Esophagus muscularis mucosa (tissue), 4 donors: Measurements from ENCODE around the gene HOXB9. TPM values are rescaled to one million over a fixed set of nuclear protein-coding genes. Genes with fewer than 3 reads are reported as not detected.

Experiments
- DNase-seq: peaks from one replicate; pipeline ENCODE4 v3.0.0-alpha.2; 2017; ENCODE audit errors: extremely low spot score
- H3K27ac ChIP-seq, 4 donors: fragments of 200-600 bp; sonication (generic); replicated peaks in 1 of 4; 1 replicate in 3 of 4; 2 replicates in 1 of 4; pipeline ENCODE4 v1.5.1; 2016 to 2019; ENCODE audit warnings: mild to moderate bottlenecking in 1 of 4
- H3K27me3 ChIP-seq, 4 donors: fragments of 200-600 bp; sonication (generic); one replicate each; pipeline versions ENCODE4 v1.5.1 to v1.6.0; 2016 to 2019
- H3K36me3 ChIP-seq, 4 donors: fragments of 200-600 bp; sonication (generic); one replicate each; pipeline ENCODE4 v1.5.1; 2016 to 2019
- H3K4me1 ChIP-seq, 4 donors: fragments of 200-600 bp; sonication (generic); one replicate each; pipeline ENCODE4 v1.5.1; 2016 to 2019
- H3K4me3 ChIP-seq, 4 donors: fragments of 200-600 bp; sonication (generic); 1 replicate in 2 of 4; 2 replicates in 2 of 4; pipeline ENCODE4 v1.5.1; 2016 to 2019; ENCODE audit warnings: mild to moderate bottlenecking in 4 of 4, moderate library complexity in 1 of 4
- H3K9me3 ChIP-seq, 4 donors: fragments of 200-600 bp; sonication (generic); 1 replicate in 3 of 4; 2 replicates in 1 of 4; pipeline ENCODE4 v1.5.1; 2016 to 2019
- EP300 ChIP-seq: sonication (generic); formaldehyde crosslinking; IDR thresholded peaks from one replicate; pipeline ENCODE4 v1.6.1; 2017; ENCODE audit warnings: antibody characterized with exemption
- POLR2A ChIP-seq: fragments of 450-650 bp; IDR thresholded peaks from one replicate; pipeline ENCODE4 v1.6.1; 2017; ENCODE audit warnings: antibody characterized with exemption, moderate library complexity, mild to moderate bottlenecking, low read depth
- POLR2AphosphoS5 ChIP-seq, 2 donors: sonication (generic); formaldehyde crosslinking; IDR thresholded peaks; one replicate each; pipeline ENCODE4 v1.6.1; 2017; ENCODE audit warnings: antibody characterized with exemption in 2 of 2
- WGBS: methylation state at CpG from one replicate; pipeline ENCODE4 v1.1.5; 2018; 5-methylcytosine and 5-hydroxymethylcytosine counted together
- intact Hi-C: fragments of 100-400 bp; cut with DNase I; formaldehyde crosslinking; loops from one replicate; pipeline ENCODE4 v1.15.1; 2023
- total RNA-seq, 4 donors: library from RNA; depleted of rRNA; stranded (reverse); fragments of >200 nt; gene quantifications; one replicate each; pipeline versions ENCODE4 v1.1.0 to v1.2.1, GENCODE V29; 2016
- TF ChIP-seq, protein P1 (sequence below), 3 experiments: fragments of 200-600 bp in 2 of 3; fragments of 450-650 bp in 1 of 3; sonication (generic) in 2 of 3; IDR thresholded peaks; one replicate each; pipeline ENCODE4 v1.5.1; 2017 to 2019; ENCODE audit warnings: antibody characterized with exemption in 3 of 3, mild to moderate bottlenecking in 2 of 3, moderate library complexity in 1 of 3

Gene HOXB9
- total RNA-seq, 4 donors from 2014 or later = not detected

DNA sequence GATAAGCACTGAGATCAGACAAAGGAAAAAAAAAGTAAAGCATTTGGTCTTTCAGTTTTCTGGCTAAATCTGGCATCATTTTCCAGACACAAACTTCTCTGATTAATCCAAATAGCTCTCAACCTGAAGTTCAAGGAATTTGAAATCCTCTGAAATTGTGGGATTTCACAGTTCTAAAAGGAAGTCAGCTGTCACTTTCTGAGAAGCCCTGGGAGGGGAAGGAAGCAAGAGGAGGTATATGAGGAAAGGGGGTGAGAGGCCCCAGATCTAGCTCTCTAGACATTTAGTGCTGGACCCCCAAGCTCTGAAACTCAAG, 17.5 kb upstream of the HOXB9 start:
- H3K4me1 ChIP-seq = peaks cover 11 to 21% (median 19%) of the 10 kb centered on the region in 4 donors
- intact Hi-C loops = no loop called here
- no peaks in the 10 kb centered on the region for H3K36me3 ChIP-seq
- TF ChIP-seq EP300 (no peak), POLR2AphosphoS5 (IDR thresholded peaks at IDR 0.05) (no peak), POLR2A (no peak)
- TF ChIP-seq, protein P1, sequence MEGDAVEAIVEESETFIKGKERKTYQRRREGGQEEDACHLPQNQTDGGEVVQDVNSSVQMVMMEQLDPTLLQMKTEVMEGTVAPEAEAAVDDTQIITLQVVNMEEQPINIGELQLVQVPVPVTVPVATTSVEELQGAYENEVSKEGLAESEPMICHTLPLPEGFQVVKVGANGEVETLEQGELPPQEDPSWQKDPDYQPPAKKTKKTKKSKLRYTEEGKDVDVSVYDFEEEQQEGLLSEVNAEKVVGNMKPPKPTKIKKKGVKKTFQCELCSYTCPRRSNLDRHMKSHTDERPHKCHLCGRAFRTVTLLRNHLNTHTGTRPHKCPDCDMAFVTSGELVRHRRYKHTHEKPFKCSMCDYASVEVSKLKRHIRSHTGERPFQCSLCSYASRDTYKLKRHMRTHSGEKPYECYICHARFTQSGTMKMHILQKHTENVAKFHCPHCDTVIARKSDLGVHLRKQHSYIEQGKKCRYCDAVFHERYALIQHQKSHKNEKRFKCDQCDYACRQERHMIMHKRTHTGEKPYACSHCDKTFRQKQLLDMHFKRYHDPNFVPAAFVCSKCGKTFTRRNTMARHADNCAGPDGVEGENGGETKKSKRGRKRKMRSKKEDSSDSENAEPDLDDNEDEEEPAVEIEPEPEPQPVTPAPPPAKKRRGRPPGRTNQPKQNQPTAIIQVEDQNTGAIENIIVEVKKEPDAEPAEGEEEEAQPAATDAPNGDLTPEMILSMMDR (IDR thresholded peaks at IDR 0.05) = no peak
- no peak overlapping the region for H3K27ac ChIP-seq
- H3K9me3 ChIP-seq = no peaks in the 10 kb centered on the region
- DNase-seq = no peak
- peaks cover 4 to 100% (median 80%) of the 10 kb centered on the region in 4 donors for H3K27me3 ChIP-seq
- no peak overlapping the region for H3K4me3 ChIP-seq

DNA sequence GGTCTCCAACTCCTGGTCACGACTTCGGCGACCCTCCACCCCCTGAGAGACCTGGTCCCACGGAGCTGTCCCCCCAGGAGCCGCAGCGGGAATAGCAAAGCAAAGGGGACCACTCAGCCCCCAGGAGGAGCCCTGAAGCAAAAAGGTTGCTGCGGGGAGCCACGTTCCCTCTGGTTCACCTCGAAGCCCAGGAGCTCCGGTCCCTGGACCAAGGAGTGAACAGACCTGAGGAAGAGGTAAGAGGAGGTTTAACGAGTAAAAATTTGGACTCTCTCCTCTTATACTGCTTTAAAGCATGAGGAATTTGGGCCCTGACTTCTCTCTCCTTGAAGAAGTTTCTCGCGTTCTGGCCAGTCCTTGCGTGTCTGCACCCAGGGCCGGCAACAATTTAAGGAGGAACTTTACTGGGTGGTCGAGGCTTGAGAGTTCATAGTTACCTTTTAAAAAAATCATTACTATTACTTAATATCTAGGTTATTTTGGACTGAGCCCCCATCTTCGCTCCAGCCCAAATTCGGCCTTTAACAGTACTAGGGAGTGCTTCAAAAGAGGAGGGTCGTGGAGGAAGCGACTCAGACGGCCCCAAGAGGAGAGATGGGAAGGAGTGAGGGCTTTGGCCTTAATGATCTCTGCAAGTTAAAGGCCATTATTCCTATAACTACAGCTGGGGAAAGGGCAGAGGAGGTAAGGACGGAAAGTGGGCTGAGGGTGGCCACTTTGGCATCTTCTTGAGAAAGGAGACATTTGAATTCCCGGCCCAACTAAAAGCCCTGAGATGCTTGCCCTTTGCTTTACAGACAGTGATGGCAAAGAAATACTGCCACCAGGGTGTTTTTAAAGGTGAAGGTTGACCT, 16.9 kb upstream of the HOXB9 start:
- TF ChIP-seq POLR2A (no peak), POLR2AphosphoS5 (IDR thresholded peaks at IDR 0.05) (no peak), EP300 (no peak)
- TF ChIP-seq, protein P1 (IDR thresholded peaks at IDR 0.05) = no peak
- no peak for DNase-seq

DNA sequence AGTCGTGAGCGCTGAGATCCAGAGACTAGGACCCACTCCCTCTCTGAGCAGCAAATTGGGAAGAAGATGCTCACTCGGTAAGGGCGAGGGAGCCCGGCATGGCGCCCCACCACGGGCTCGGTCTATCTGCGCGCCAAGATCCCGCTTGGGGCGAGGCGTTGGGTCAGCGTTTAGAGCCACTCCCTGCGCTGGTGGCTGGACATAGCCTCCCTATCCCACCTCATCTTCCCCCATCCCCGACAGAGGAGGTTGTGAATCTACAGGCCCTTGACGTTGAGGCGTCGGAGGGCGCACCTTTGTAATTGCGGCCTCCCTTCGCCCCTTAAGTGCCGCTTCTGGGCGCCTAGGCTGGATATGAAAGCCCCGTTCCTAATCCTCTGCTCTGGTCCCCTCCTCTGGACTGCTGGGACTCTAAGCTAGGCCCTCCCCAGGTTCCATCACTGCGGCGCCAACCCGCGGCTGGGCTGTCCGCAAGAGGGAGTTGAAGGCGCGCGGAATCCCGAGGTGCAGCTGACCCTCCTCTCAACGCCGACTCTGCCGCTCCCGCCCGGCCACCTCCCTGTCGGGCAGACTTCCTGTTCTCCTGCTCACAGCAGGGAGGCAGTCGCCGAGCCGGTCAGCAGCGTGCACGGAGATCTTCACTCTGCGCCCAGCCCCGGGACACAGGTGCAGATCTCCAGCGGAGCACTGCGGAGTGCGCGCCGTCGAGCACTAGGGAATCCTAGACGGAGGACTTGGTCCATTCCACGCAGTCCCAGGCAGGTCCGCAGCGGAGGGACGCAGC, 16.1 kb upstream of the HOXB9 start:
- H3K27me3 ChIP-seq = peaks cover 4 to 100% (median 79%) of the 10 kb centered on the region in 4 donors
- no peaks in the 10 kb centered on the region for H3K9me3 ChIP-seq
- 6% methylated on average over 35 of the region's 58 CpGs for WGBS
- no peak overlapping the region for H3K4me3 ChIP-seq
- H3K36me3 ChIP-seq = no peaks in the 10 kb centered on the region
- DNase-seq = no peak
- no peak overlapping the region for H3K27ac ChIP-seq
- peaks cover 6 to 14% (median 13%) of the 10 kb centered on the region in 4 donors for H3K4me1 ChIP-seq
- intact Hi-C loops = no loop called here
- TF ChIP-seq EP300 (no peak), POLR2AphosphoS5 (IDR thresholded peaks at IDR 0.05) (no peak), POLR2A (no peak)
- TF ChIP-seq, protein P1 (IDR thresholded peaks at IDR 0.05) = no peak

More for the DNA sequence above, 16.9 kb upstream of the HOXB9 start:
- Histone ChIP-seq H3K27ac (no peak overlapping the region), H3K27me3 (peaks cover 4 to 100% (median 78%) of the 10 kb centered on the region in 4 donors), H3K4me1 (peaks cover 11 to 21% (median 19%) of the 10 kb centered on the region in 4 donors), H3K36me3 (no peaks in the 10 kb centered on the region), H3K9me3 (no peaks in the 10 kb centered on the region), H3K4me3 (no peak overlapping the region)
- WGBS = 39% methylated on average over 18 of the region's 23 CpGs
- intact Hi-C loops = no loop called here

DNA sequence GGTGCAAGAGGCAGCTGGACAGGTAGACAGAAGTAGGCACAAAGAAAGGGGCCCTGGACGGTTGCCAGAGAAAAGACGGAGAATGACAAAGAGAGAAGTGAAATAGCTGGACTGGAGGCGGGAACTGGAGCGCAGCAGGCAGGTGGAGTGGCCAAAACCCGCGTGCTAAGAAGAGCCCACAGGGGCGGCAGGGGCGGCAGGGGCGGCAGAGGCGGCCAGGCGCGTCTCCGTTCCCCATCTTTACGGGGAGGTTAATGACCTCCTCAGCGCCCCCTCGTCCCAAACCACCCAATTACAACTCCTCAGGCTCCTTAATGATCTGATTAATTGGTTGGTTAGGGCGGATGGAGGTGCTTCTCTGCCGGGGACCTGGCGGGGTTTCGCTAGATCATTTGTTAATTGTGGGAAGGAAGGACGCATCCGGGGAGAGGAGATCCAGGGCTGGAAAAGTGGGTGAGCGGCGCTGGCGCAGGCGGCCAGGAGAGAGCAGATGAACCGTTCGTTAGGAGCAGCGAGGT, 15.4 kb upstream of the HOXB9 start:
- Histone ChIP-seq H3K9me3 (no peaks in the 10 kb centered on the region), H3K4me3 (no peak overlapping the region), H3K27ac (no peak overlapping the region), H3K4me1 (peaks cover 3 to 11% (median 8%) of the 10 kb centered on the region in 4 donors), H3K27me3 (peaks cover 4 to 100% (median 83%) of the 10 kb centered on the region in 4 donors), H3K36me3 (no peaks in the 10 kb centered on the region)
- no peak for DNase-seq
- WGBS = 13% methylated on average over 29 of the region's 29 CpGs
- TF ChIP-seq, protein P1 (IDR thresholded peaks at IDR 0.05) = no peak
- TF ChIP-seq POLR2AphosphoS5 (IDR thresholded peaks at IDR 0.05) (no peak), EP300 (no peak)
- intact Hi-C loops = no loop called here
